Fibroblast of the aortic adventitia (primary cell): ENCODE measurements around the gene SMCO3. TPM values are rescaled to one million over a fixed set of nuclear protein-coding genes. Genes with fewer than 3 reads are reported as not detected.

Source experiments
- DNase-seq: peaks from one replicate; pipeline ENCODE4 v3.0.0-alpha.2; 2010; ENCODE audit warnings: low read depth
- H3K4me3 ChIP-seq: 2 replicates; pipeline ENCODE4 v1.5.1; 2011; ENCODE audit warnings: low read depth, mild to moderate bottlenecking, control low read depth, low read length, moderate library complexity
- CTCF ChIP-seq: IDR thresholded peaks from 2 replicates; pipeline ENCODE4 v1.5.1; 2011; ENCODE audit warnings: mild to moderate bottlenecking, low read length, control low read depth, inconsistent platforms; ENCODE audit not compliant: insufficient read depth
- total RNA-seq: library from RNA; depleted of rRNA; stranded (reverse); fragments of >200 nt; gene quantifications from 2 replicates; pipeline ENCODE4 v1.2.3, GENCODE V29; 2012; ENCODE audit warnings: low replicate concordance

The SMCO3 gene
- total RNA-seq, 1 donor = 0.09 TPM

DNA sequence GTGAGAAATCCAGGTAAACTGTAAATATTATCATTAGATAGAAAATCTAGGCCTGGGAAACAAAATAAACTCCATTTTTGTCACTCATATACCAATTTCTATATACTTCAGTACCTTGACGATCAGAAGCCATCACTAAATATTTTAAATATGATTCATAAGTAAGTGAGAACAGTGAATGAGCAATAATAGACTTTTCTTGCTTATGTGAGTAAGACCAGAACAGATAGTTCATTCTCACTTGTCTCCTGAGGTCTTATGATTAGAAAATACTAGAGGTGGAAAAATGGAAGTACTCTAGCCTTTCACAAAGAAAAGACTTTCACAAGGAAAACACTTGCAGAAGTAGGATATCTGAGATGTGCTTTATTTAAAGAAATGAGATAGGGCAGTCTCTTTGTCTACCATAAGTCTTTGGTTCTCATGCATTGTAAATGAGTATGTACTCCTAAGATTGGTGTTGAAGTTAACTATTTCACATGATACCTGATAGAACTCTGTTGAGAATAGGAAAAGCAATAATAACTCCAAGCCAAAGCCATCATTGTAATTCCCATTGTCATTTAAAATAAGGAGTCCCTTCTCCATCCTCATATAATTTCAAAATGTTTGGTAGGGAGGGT is 10.1 kb upstream of the SMCO3 start:
- DNase-seq = no peak
- no peak overlapping the region for H3K4me3 ChIP-seq
- no peak for TF ChIP-seq CTCF

GRCh38 chr12:14811486-14811885 is 2.5 kb downstream of the SMCO3 start:
- no peak for DNase-seq
- no peak for TF ChIP-seq CTCF
- no peak overlapping the region for H3K4me3 ChIP-seq

GRCh38 chr12:14810953-14811483 is 3.0 kb downstream of the SMCO3 start:
- peak; percentile 60 for TF ChIP-seq CTCF
- H3K4me3 ChIP-seq = no peak overlapping the region
- peak; percentile 43 for DNase-seq

DNA sequence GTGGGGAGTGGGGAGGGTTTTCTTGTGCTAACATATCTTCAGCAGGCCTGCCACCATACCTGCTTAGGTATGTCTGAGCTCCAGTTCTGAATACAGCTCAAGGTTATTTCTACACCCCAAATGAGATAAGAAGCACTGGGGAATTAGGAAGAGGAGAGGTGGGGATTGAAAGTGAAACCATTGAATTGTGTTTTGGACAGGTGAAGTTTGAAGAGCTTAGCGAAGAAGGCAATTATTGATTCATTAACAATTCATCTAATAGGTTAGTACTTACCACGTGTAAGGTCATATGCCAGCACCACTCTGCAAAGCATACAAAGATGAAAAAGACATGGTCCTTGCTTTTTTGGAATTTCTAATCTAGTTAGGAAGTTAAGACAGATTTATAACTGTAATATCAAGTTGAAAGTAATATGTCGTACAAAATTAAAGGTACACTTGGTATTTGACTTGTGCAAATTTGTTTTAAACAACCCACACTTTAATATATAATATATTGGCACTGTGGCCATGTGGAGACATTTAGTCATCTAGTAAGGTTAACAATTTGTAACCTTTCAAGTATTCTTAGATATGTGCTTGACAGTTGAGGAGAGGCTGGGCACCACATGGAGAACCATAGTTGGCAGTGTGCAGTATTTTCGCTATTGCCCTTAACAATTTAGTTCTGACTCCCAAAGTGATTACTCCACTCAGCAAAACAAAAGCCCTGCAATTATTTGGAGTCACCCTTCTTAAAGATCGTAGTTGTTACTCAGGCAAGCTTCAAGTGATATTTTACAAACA is 3.6 kb downstream of the SMCO3 start:
- no peak overlapping the region for H3K4me3 ChIP-seq
- no peak for DNase-seq
- TF ChIP-seq CTCF = no peak

DNA sequence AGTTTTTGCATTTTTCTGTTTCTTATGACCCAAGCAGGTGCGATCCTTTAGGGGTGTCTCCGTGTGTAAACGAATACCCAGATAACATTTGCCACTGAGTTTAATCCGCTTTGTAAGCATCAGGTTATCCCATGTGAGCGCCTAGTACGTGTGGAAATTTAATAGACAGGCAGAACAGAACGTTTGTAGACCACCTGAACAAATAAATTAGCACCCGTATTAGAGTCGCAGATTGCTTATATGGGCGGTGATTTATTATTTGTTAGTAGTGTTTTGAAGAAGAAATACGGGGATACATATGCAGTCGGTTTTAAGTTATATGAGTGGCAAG is 10.2 kb downstream of the SMCO3 start:
- TF ChIP-seq CTCF = no peak
- H3K4me3 ChIP-seq = peak overlapping the region; percentile 81
- no peak for DNase-seq

DNA sequence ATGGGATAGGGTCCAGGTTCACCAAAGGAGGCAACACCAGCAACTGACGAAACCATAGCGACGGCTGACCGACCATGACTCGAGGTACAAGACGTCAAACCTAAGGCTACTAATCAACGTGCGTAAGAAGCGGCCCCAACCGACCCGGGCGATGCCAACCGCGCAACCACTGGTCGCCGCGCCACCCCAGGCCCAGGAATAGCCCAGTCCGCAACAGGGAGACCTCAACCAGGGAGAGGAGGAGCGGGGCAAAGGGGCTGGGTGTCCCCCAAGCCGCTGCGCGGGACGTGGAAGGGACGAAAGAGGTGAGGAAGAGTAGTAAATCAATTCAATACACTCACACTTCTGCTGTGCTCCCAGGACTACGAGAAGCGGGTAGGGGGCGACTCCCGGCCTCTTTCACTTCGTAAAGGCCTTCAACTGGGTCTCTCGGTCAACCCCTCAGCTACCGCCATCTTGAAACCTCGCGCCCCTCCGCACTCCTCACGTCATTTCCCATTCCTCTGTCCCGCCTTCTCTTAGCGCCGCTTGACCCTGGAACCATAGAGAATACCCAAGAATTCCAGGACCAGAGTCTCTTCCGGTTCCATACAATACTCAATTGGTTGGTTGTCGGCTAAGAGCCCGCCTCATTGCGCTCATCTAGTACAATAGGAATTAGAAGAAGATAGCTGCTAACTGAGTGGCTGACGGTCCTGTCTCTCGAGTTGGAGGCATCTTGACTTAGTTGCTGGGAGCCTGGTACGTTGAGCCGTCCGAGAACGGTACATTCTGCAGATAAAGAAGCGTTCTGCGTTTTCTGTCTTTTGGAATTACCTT is 10.8 kb downstream of the SMCO3 start, which contains the start of the genes C12orf60 and WBP11:
TSS of gene C12orf60 (plus strand) at position 660 of the 819 bp plus-strand sequence. CDS start 19,266 bp downstream, outside the sequence.
TSS of gene WBP11 (minus strand) at position 468 of the 819 bp plus-strand sequence. CDS start 2,095 bp downstream, outside the sequence.
- peak within 1 kb of the TSS; percentile 97 for H3K4me3 ChIP-seq
- peak; percentile 99 for DNase-seq
- TF ChIP-seq CTCF = no peak
